Astrocyte (in vitro differentiated cells and primary cell): ENCODE measurements around the gene CCDC180. TPM values are rescaled to one million over a fixed set of nuclear protein-coding genes. Genes with fewer than 3 reads are reported as not detected.

Experiments
- DNase-seq: peaks from one replicate; pipeline ENCODE4 v3.0.0-alpha.2; 2010; ENCODE audit warnings: low read depth
- FAIRE-seq: peaks from 2 replicates; lab custom pipeline; 2011; peaks lifted over from hg19 to GRCh38; lab: Jason Lieb, UNC
- H2AFZ ChIP-seq: 2 replicates; pipeline ENCODE4 v1.6.0; 2012; ENCODE audit warnings: low read depth, low read length, inconsistent platforms
- H3K27ac ChIP-seq: 2 replicates; pipeline ENCODE4 v1.5.1; 2011; ENCODE audit warnings: low read depth, low read length, inconsistent platforms
- H3K27me3 ChIP-seq: 2 replicates; pipeline ENCODE4 v1.6.0; 2011; ENCODE audit warnings: low read length, inconsistent platforms; ENCODE audit not compliant: insufficient read depth
- H3K36me3 ChIP-seq: 2 replicates; pipeline ENCODE4 v1.5.1; 2011; ENCODE audit warnings: low read length, inconsistent platforms; ENCODE audit not compliant: insufficient read depth
- H3K4me1 ChIP-seq: 2 replicates; pipeline ENCODE4 v1.5.1; 2011; ENCODE audit warnings: low read length, inconsistent platforms; ENCODE audit not compliant: insufficient read depth
- H3K4me2 ChIP-seq: 2 replicates; pipeline ENCODE4 v1.6.0; 2012; ENCODE audit warnings: low read length, inconsistent platforms
- H3K4me3 ChIP-seq: 2 replicates; pipeline ENCODE4 v1.5.1; 2011; ENCODE audit warnings: low read depth, mild to moderate bottlenecking, low read length, inconsistent platforms; ENCODE audit not compliant: insufficient read depth
- H3K79me2 ChIP-seq: 2 replicates; pipeline ENCODE4 v1.6.0; 2012; ENCODE audit warnings: mild to moderate bottlenecking, low read length, inconsistent platforms; ENCODE audit not compliant: insufficient read depth
- H3K9ac ChIP-seq: 2 replicates; pipeline ENCODE4 v1.6.0; 2012; ENCODE audit warnings: mild to moderate bottlenecking, low read length, inconsistent platforms
- H3K9me3 ChIP-seq: 2 replicates; pipeline ENCODE4 v1.5.1; 2012; ENCODE audit warnings: low read depth, mild to moderate bottlenecking, low read length, inconsistent platforms; ENCODE audit not compliant: insufficient read depth
- H4K20me1 ChIP-seq: 2 replicates; pipeline ENCODE4 v1.6.0; 2012; ENCODE audit warnings: low read length, inconsistent platforms; ENCODE audit not compliant: insufficient read depth
- H3K27ac Mint-ChIP-seq: one replicate; pipeline ENCODE4 v1.8.0; 2021; ENCODE audit warnings: mild to moderate bottlenecking, mixed read lengths; ENCODE audit not compliant: unreplicated experiment
- H3K27me3 Mint-ChIP-seq: one replicate; pipeline ENCODE4 v1.8.0; 2021; ENCODE audit warnings: low read depth, mixed read lengths; ENCODE audit not compliant: unreplicated experiment
- H3K36me3 Mint-ChIP-seq: one replicate; pipeline ENCODE4 v1.8.0; 2021; ENCODE audit warnings: low read depth, mixed read lengths; ENCODE audit not compliant: unreplicated experiment
- H3K4me1 Mint-ChIP-seq: one replicate; pipeline ENCODE4 v1.8.0; 2021; ENCODE audit warnings: low read depth, mixed read lengths; ENCODE audit not compliant: unreplicated experiment
- H3K4me3 Mint-ChIP-seq: one replicate; pipeline ENCODE4 v1.8.0; 2021; ENCODE audit warnings: mild to moderate bottlenecking, moderate library complexity, mixed read lengths; ENCODE audit not compliant: unreplicated experiment
- H3K9me3 Mint-ChIP-seq: one replicate; pipeline ENCODE4 v1.8.0; 2021; ENCODE audit warnings: mild to moderate bottlenecking, mixed read lengths; ENCODE audit not compliant: unreplicated experiment
- CTCF ChIP-seq: IDR thresholded peaks from 2 replicates; pipeline ENCODE4 v1.5.1; 2011; ENCODE audit warnings: low read depth, mild to moderate bottlenecking, inconsistent platforms, low read length, moderate library complexity; ENCODE audit not compliant: insufficient read depth
- EZH2 ChIP-seq: IDR thresholded peaks from 2 replicates; pipeline ENCODE4 v1.6.1; 2012; ENCODE audit warnings: mild to moderate bottlenecking, low read length, inconsistent platforms; ENCODE audit not compliant: insufficient read depth
- total RNA-seq: library from RNA; stranded (reverse); gene quantifications from 2 replicates; pipeline ENCODE4 v1.2.1, GENCODE V29; 2021

The CCDC180 gene
- total RNA-seq, 1 donor from 2014 or later = 2.2 TPM

GRCh38 chr9:97314503-97314902 lies 7.0 kb downstream of the CCDC180 start:
- Histone ChIP-seq H3K27me3 (no peaks in the 10 kb centered on the region), H3K36me3 (no peaks in the 10 kb centered on the region), H3K9ac (no peak overlapping the region), H3K9me3 (no peaks in the 10 kb centered on the region), H3K4me3 (no peak overlapping the region), H3K4me1 (no peaks in the 10 kb centered on the region), H4K20me1 (no peaks in the 10 kb centered on the region), H3K4me2 (no peak overlapping the region), H3K27ac (no peak overlapping the region), H2AFZ (no peak overlapping the region), H3K79me2 (no peaks in the 10 kb centered on the region)
- Mint-ChIP-seq H3K36me3 (peaks cover 16% of the 10 kb centered on the region), H3K9me3 (no peaks in the 10 kb centered on the region), H3K4me1 (peaks cover 13% of the 10 kb centered on the region), H3K4me3 (no peak overlapping the region), H3K27me3 (peaks cover 5% of the 10 kb centered on the region), H3K27ac (no peak overlapping the region)
- TF ChIP-seq EZH2 (no peak), CTCF (no peak)
- DNase-seq = no peak
- no peak for FAIRE-seq

GRCh38 chr9:97315550-97315949 lies 8.1 kb downstream of the CCDC180 start:
- Mint-ChIP-seq H3K4me1 (peaks cover 13% of the 10 kb centered on the region), H3K27ac (no peak overlapping the region), H3K9me3 (no peaks in the 10 kb centered on the region), H3K27me3 (peaks cover 1% of the 10 kb centered on the region), H3K36me3 (peaks cover 16% of the 10 kb centered on the region), H3K4me3 (no peak overlapping the region)
- Histone ChIP-seq H3K9ac (no peak overlapping the region), H3K9me3 (no peaks in the 10 kb centered on the region), H3K36me3 (no peaks in the 10 kb centered on the region), H2AFZ (no peak overlapping the region), H3K79me2 (no peaks in the 10 kb centered on the region), H3K4me1 (no peaks in the 10 kb centered on the region), H3K27ac (no peak overlapping the region), H3K4me2 (no peak overlapping the region), H3K4me3 (no peak overlapping the region), H4K20me1 (no peaks in the 10 kb centered on the region), H3K27me3 (no peaks in the 10 kb centered on the region)
- TF ChIP-seq CTCF = no peak
- no peak for TF ChIP-seq EZH2
- FAIRE-seq (no peak), DNase-seq (no peak)

GRCh38 chr9:97316904-97317303 lies 9.4 kb downstream of the CCDC180 start:
- Histone ChIP-seq H3K9ac (no peak overlapping the region), H4K20me1 (no peaks in the 10 kb centered on the region), H3K27me3 (no peaks in the 10 kb centered on the region), H3K79me2 (no peaks in the 10 kb centered on the region), H3K36me3 (no peaks in the 10 kb centered on the region), H3K4me2 (no peak overlapping the region), H2AFZ (no peak overlapping the region), H3K9me3 (no peaks in the 10 kb centered on the region), H3K4me3 (no peak overlapping the region), H3K4me1 (no peaks in the 10 kb centered on the region), H3K27ac (no peak overlapping the region)
- Mint-ChIP-seq H3K36me3 (peaks cover 15% of the 10 kb centered on the region), H3K27ac (no peak overlapping the region), H3K27me3 (no peaks in the 10 kb centered on the region), H3K9me3 (no peaks in the 10 kb centered on the region), H3K4me1 (peaks cover 13% of the 10 kb centered on the region), H3K4me3 (no peak overlapping the region)
- FAIRE-seq = no peak
- TF ChIP-seq CTCF (no peak), EZH2 (no peak)
- DNase-seq = no peak
